PC-3 (cell line): ENCODE results near the gene LURAP1L. TPM values are rescaled to one million over a fixed set of nuclear protein-coding genes. Genes with fewer than 3 reads are reported as not detected.
"Not testable (repeated sequence)": the region's sequence is repeated elsewhere in the genome, so short reads cannot be mapped to it uniquely, and the experiment has no call there.

ENCODE experiments used
- ATAC-seq: fragments of 200-7000 bp; cut with Tn5 transposase; 2 replicates; pipeline ENCODE4 v1.9.1; 2020; ENCODE audit warnings: mild to moderate bottlenecking, moderate library complexity
- BruUV-seq: library from RNA; stranded (reverse); fragments of 400-500 nt; replicated peaks from 2 replicates; lab custom pipeline; 2021; lab: Mats Ljungman, UMichigan
- CTCF ChIA-PET: fragments of 300-600 bp; sonication (Branson Sonifier 250); formaldehyde crosslinking; loops from one replicate; lab custom pipeline; 2022; ENCODE audit warnings: antibody characterized with exemption; lab: Charles Lee
- POLR2A ChIA-PET: fragments of 300-600 bp; sonication (Branson Sonifier 250); formaldehyde crosslinking; loops from one replicate; lab custom pipeline; 2022; ENCODE audit warnings: antibody characterized with exemption; ENCODE audit not compliant: unreplicated experiment; lab: Charles Lee
- DNase-seq: peaks from one replicate; pipeline ENCODE4 v3.0.0-alpha.2; 2015
- H2AFZ ChIP-seq: fragments of 300-600 bp; sonication (generic); 2 replicates; pipeline ENCODE4 v1.6.0; 2016; ENCODE audit warnings: antibody characterized with exemption, low read length
- H3F3A ChIP-seq: fragments of 300-600 bp; sonication (generic); one replicate; pipeline ENCODE4 v1.6.0; 2017; ENCODE audit warnings: antibody characterized with exemption, low read length, control low read depth, mild to moderate bottlenecking; ENCODE audit not compliant: unreplicated experiment
- H3K27ac ChIP-seq: fragments of 300-600 bp; sonication (generic); 2 replicates; pipeline ENCODE4 v1.5.1; 2016; ENCODE audit warnings: mild to moderate bottlenecking, low read length
- H3K27me3 ChIP-seq: fragments of 300-600 bp; sonication (generic); 2 replicates; pipeline ENCODE4 v1.6.1; 2016; ENCODE audit warnings: low read length, mixed read lengths
- H3K36me3 ChIP-seq: fragments of 300-600 bp; sonication (generic); 2 replicates; pipeline ENCODE4 v1.6.1; 2016; ENCODE audit warnings: low read depth, mixed run types, low read length, mixed read lengths
- H3K4me1 ChIP-seq: fragments of 300-600 bp; sonication (generic); 2 replicates; pipeline ENCODE4 v1.5.1; 2016; ENCODE audit warnings: low read length; ENCODE audit not compliant: insufficient read depth
- H3K4me2 ChIP-seq: fragments of 300-600 bp; sonication (generic); 2 replicates; pipeline ENCODE4 v1.6.0; 2016; ENCODE audit warnings: low read length
- H3K4me3 ChIP-seq: fragments of 300-600 bp; sonication (generic); 2 replicates; pipeline ENCODE4 v1.5.1; 2016; ENCODE audit warnings: mild to moderate bottlenecking, low read length, mixed read lengths
- H3K79me2 ChIP-seq: fragments of 300-600 bp; sonication (generic); 2 replicates; pipeline ENCODE4 v1.6.1; 2017; ENCODE audit warnings: low read length, mixed read lengths
- H3K9ac ChIP-seq: fragments of 300-600 bp; sonication (generic); 2 replicates; pipeline ENCODE4 v1.6.0; 2016; ENCODE audit warnings: mild to moderate bottlenecking, low read length
- H3K9me2 ChIP-seq: fragments of 300-600 bp; sonication (generic); replicated peaks from 2 replicates; pipeline ENCODE4 v1.6.1; 2016; ENCODE audit warnings: mixed run types, low read length, mixed read lengths
- H3K9me3 ChIP-seq: fragments of 300-600 bp; sonication (generic); 2 replicates; pipeline ENCODE4 v1.6.1; 2016; ENCODE audit warnings: low read length, mixed read lengths
- H4K20me1 ChIP-seq: fragments of 300-600 bp; sonication (generic); 2 replicates; pipeline ENCODE4 v1.6.1; 2016; ENCODE audit warnings: low read length, mixed read lengths
- CTCF ChIP-seq: fragments of 300-600 bp; sonication (generic); conservative IDR thresholded peaks from 2 replicates; pipeline ENCODE4 v1.5.1; 2017; ENCODE audit warnings: antibody characterized with exemption, low read depth, mild to moderate bottlenecking, low read length
- EZH2 ChIP-seq: fragments of 300-600 bp; sonication (generic); IDR thresholded peaks from one replicate; pipeline ENCODE4 v1.6.1; 2017; ENCODE audit warnings: antibody characterized with exemption, mild to moderate bottlenecking, low read length; ENCODE audit not compliant: unreplicated experiment
- EZH2phosphoT487 ChIP-seq: fragments of 300-600 bp; sonication (generic); IDR thresholded peaks from 2 replicates; pipeline ENCODE4 v1.6.1; 2018; ENCODE audit warnings: mild to moderate bottlenecking, antibody characterized with exemption, low read length, borderline replicate concordance
- intact Hi-C: fragments of 100-400 bp; cut with micrococcal nuclease; formaldehyde crosslinking; loops from 2 replicates; pipeline ENCODE4 v1.9.0; 2023
- total RNA-seq: library from RNA; depleted of rRNA; stranded (reverse); fragments of >200 nt; gene quantifications from 2 replicates; pipeline ENCODE4 v1.2.3, GENCODE V29; 2014; rRNA removed

LURAP1L gene
- total RNA-seq, 1 experiment from 2014 or later: 16.4 TPM

- POLR2A ChIA-PET: interaction anchor here (0.7 kb wide), 1 partner anchor 1491 kb away, joined by 9 read pairs; no protein-coding TSS in a partner anchor
- Histone ChIP-seq H3K9me2 (no peaks in the 10 kb centered on the region), H3K27me3 (no peaks in the 10 kb centered on the region), H3K79me2 (no peaks in the 10 kb centered on the region), H3K4me2 (no peak overlapping the region), H3K4me3 (no peak overlapping the region), H4K20me1 (no peaks in the 10 kb centered on the region), H3K9ac (no peak overlapping the region), H3F3A (peaks cover 11% of the 10 kb centered on the region), H3K27ac (peak overlapping the region; percentile 48), H2AFZ (no peak overlapping the region), H3K36me3 (no peaks in the 10 kb centered on the region), H3K4me1 (peaks cover 29% of the 10 kb centered on the region), H3K9me3 (no peaks in the 10 kb centered on the region)
- ATAC-seq: no peak
- TF ChIP-seq EZH2phosphoT487 (no peak), EZH2 (no peak), CTCF (no peak)
- no TSS peak for BruUV-seq
- CTCF ChIA-PET: no interaction called here
- intact Hi-C loops: loop anchor here (5.0 kb wide), 1 partner anchor 81 kb away; no protein-coding TSS in a partner anchor
- peak; percentile 23 for DNase-seq
These were observed 88.0 kb downstream of the LURAP1L start for GRCh38 chr9:12862611-12863410.

- POLR2A ChIA-PET: interaction anchor here (0.7 kb wide), 1 partner anchor 1491 kb away, joined by 9 read pairs; no protein-coding TSS in a partner anchor
- TF ChIP-seq EZH2phosphoT487 (no peak), EZH2 (no peak)
- no peak for DNase-seq
These were observed 88.8 kb downstream of the LURAP1L start for GRCh38 chr9:12863618-12864017.

GRCh38 chr9:12865380-12865779, 90.6 kb downstream of the LURAP1L start:
- H3K9ac ChIP-seq, H3K79me2 ChIP-seq, intact Hi-C loops, DNase-seq, H3K4me3 ChIP-seq, H3K9me3 ChIP-seq, CTCF ChIA-PET, POLR2A ChIA-PET, H2AFZ ChIP-seq, H3K36me3 ChIP-seq, ATAC-seq, H3F3A ChIP-seq, H3K27ac ChIP-seq, H4K20me1 ChIP-seq, BruUV-seq, H3K9me2 ChIP-seq, H3K27me3 ChIP-seq, H3K4me1 ChIP-seq, H3K4me2 ChIP-seq: not testable (repeated sequence)

More at GRCh38 chr9:12863618-12864017, 88.8 kb downstream of the LURAP1L start:
- Histone ChIP-seq H3K9ac (no peak overlapping the region), H3K4me3 (no peak overlapping the region), H3K9me3 (no peaks in the 10 kb centered on the region), H2AFZ (no peak overlapping the region), H4K20me1 (no peaks in the 10 kb centered on the region), H3K4me2 (no peak overlapping the region), H3K79me2 (no peaks in the 10 kb centered on the region), H3K27ac (no peak overlapping the region), H3K36me3 (no peaks in the 10 kb centered on the region), H3F3A (peaks cover 7% of the 10 kb centered on the region), H3K9me2 (no peaks in the 10 kb centered on the region), H3K4me1 (peaks cover 24% of the 10 kb centered on the region), H3K27me3 (no peaks in the 10 kb centered on the region)
- intact Hi-C loops: loop anchor here (5.0 kb wide), 1 partner anchor 81 kb away; no protein-coding TSS in a partner anchor
- BruUV-seq: no TSS peak
- CTCF ChIA-PET: no interaction called here
- no peak for ATAC-seq

Other genes starting within 250 kb of the LURAP1L start
- gene TYRP1, start 81.6 kb upstream of the LURAP1L start, total RNA-seq: 0.22 TPM in 1 of 2 replicates, not detected in the other